ENCODE measurements around the gene SUV39H2. TPM values are rescaled to one million over a fixed set of nuclear protein-coding genes. Genes with fewer than 3 reads are reported as not detected.

Gene SUV39H2, protein sequence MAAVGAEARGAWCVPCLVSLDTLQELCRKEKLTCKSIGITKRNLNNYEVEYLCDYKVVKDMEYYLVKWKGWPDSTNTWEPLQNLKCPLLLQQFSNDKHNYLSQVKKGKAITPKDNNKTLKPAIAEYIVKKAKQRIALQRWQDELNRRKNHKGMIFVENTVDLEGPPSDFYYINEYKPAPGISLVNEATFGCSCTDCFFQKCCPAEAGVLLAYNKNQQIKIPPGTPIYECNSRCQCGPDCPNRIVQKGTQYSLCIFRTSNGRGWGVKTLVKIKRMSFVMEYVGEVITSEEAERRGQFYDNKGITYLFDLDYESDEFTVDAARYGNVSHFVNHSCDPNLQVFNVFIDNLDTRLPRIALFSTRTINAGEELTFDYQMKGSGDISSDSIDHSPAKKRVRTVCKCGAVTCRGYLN
- total RNA-seq (2014; rRNA removed; shearing (Covaris generic)) = 63.3 and 72.7 TPM in 2 replicates

DNA sequence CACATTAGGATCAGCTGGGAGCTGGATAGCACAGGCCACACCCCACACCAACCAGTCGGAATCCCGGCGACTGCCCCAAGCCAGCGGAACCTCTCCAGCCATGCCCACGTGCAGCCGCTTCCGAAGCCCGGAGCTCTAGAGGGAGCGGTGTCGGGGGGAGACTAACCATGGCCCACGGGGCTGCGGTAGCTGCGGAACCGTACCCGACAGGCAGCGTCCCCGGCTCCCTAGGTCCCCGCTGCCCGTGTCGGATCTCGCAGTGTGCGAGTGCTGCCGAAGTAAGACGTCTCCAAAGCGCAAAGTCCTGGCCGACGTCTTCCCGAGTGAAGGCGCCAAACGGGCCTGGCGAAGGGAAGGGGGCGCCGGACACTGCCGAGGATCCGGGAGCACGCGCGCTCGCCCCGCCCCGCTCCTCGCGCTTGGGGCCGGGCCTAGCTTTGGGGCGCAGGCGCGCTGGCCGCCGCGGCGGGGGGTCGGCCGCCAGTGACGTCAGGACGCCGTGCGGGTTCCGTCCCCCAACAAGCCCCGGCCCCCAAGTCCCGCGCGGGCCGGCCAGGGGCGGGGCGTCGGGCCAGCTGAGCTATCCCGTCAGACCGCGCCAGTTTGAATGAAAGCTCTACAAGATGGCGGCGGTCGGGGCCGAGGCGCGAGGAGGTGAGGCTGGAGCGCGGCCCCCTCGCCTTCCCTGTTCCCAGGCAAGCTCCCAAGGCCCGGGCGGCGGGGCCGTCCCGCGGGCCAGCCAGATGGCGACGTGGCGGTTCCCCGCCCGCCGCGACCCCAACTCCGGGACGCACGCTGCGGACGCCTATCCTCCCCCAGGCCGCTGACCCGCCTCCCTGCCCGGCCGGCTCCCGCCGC is at the start of gene SUV39H2:
TSS of gene SUV39H2 (plus strand) at position 601 of the 858 bp plus-strand sequence. CDS start at position 624, 23 bp downstream.
- H3K4me1 ChIP-seq = no peaks in the 10 kb centered on the region
- peak within 1 kb of the TSS; percentile 89 for H3K27ac ChIP-seq
- H3K9me3 ChIP-seq (replicated peaks) = no peaks in the 10 kb centered on the region
- peak within 1 kb of the TSS; percentile 90 for H3K4me3 ChIP-seq
- DNase-seq = peak; percentile 92 to 93
- H3K36me3 ChIP-seq = peaks cover 7% of the 10 kb centered on the region
- no peaks in the 10 kb centered on the region for H3K27me3 ChIP-seq

GRCh38 chr10:14833106-14833505 is 45.6 kb upstream of the SUV39H2 start:
- Histone ChIP-seq H3K27ac (no peak overlapping the region), H3K9me3 (replicated peaks) (no peaks in the 10 kb centered on the region), H3K27me3 (no peaks in the 10 kb centered on the region), H3K4me1 (no peaks in the 10 kb centered on the region), H3K4me3 (no peak overlapping the region), H3K36me3 (no peaks in the 10 kb centered on the region)
- DNase-seq = no peak

GRCh38 chr10:14836208-14836607 is 42.5 kb upstream of the SUV39H2 start:
- Histone ChIP-seq H3K9me3 (replicated peaks) (no peaks in the 10 kb centered on the region), H3K36me3 (peaks cover 12% of the 10 kb centered on the region), H3K27ac (no peak overlapping the region), H3K27me3 (no peaks in the 10 kb centered on the region), H3K4me1 (no peaks in the 10 kb centered on the region), H3K4me3 (no peak overlapping the region)
- DNase-seq = no peak

DNA sequence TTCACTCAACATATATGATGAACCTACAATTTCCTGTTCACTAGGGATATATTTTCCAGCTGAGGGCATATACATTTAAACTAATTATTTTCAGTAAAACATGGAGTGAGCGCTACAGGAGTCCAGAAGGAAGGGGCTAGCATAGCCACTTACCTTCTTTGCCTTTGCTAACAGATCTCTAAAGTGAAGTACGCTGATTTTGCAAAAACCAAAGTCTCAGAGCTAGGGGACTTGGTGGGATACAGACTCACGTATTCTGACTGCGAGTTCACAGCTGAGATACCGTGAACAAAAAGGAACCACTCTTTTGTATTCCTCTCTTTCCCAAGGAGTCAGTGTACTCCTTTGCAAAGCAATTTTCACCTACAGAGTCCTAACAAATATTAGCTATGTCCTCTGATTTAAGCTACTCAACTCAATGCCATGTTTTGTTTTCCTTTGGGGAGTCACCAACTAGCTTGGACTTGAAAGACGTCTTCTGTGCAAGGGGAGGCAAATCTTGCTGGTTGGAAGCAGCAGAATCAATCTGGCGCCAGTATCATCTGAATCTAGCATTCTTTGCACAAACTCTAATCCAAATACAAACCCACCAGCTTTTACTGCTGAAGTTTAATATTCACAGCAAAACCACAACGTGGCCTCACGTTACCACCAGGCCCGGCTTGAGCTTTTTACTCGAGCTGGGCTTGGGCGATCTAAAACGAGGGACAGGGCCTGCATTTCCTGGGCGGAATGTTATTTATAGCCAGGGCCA is 41.5 kb upstream of the SUV39H2 start:
- Histone ChIP-seq H3K4me1 (no peaks in the 10 kb centered on the region), H3K27ac (peak overlapping the region; percentile 97), H3K36me3 (peaks cover 22% of the 10 kb centered on the region), H3K9me3 (replicated peaks) (no peaks in the 10 kb centered on the region), H3K4me3 (peak overlapping the region; percentile 88), H3K27me3 (no peaks in the 10 kb centered on the region)
- DNase-seq = peak in 1 of 2 experiments; percentile 91

DNA sequence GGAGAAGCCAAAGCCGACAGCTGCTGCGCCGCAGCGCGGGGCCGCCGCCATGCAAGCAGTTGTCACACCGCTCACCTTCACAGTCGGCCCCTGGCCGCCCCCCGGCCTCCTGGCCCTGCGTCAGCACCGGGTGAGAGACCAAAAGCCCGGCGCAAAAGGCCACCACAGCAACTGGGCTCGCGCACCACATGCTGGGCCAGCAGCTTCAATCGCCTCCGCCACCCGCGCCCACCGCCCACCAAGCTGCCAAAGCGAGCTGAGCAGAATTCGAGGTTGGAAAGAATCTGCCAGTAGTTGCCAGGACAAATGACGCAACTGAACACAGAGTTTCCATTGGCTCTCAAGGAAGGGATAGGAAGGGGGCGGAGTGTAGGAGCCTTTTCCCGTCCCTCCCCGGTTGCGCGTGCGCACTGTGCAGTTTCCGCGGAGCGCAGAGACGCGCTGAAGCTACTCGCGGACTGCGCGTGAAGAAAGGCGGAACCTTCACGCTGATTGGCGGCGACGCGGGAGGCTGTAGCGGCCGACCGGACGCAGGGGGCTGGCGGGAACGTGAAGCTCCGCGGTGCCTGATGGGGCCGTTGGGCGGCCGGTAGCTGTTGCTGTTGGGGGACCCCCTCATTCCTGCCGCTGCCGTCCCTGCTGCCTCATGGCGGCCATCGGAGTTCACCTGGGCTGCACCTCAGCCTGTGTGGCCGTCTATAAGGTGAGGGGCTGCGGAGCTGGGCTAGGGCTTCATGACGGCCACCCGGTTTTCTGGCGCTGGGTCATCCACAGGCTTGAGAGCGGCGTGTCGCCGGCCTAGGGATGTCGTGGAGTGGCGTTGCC is 40.7 kb upstream of the SUV39H2 start, which contains the start of the genes CDNF, HSPA14 and MSANTD7:
TSS of gene CDNF (minus strand) at position 281 of the 825 bp plus-strand sequence. CDS start at position 190, 91 bp downstream.
TSS of gene HSPA14 (plus strand) at position 550 of the 825 bp plus-strand sequence. CDS start at position 647, 97 bp downstream.
TSS of gene MSANTD7 (plus strand) at position 550 of the 825 bp plus-strand sequence. CDS start 3,979 bp downstream, outside the sequence.
- no peaks in the 10 kb centered on the region for H3K9me3 ChIP-seq (replicated peaks)
- H3K27me3 ChIP-seq = no peaks in the 10 kb centered on the region
- H3K27ac ChIP-seq = peak within 1 kb of the TSS; percentile 97
- H3K36me3 ChIP-seq = peaks cover 30% of the 10 kb centered on the region
- DNase-seq = peak; percentile 97 to 98
- H3K4me1 ChIP-seq = no peaks in the 10 kb centered on the region
- H3K4me3 ChIP-seq = peak within 1 kb of the TSS; percentile 88

- no peaks in the 10 kb centered on the region for H3K4me1 ChIP-seq
- peak overlapping the region; percentile 88 for H3K4me3 ChIP-seq
- peak overlapping the region; percentile 97 for H3K27ac ChIP-seq
- no peaks in the 10 kb centered on the region for H3K27me3 ChIP-seq
- DNase-seq = peak; percentile 37 to 42
- H3K36me3 ChIP-seq = peaks cover 36% of the 10 kb centered on the region
- H3K9me3 ChIP-seq (replicated peaks) = no peaks in the 10 kb centered on the region
Observed at GRCh38 chr10:14838582-14839304, 39.9 kb upstream of the SUV39H2 start.

- peaks cover 40% of the 10 kb centered on the region for H3K36me3 ChIP-seq
- no peaks in the 10 kb centered on the region for H3K4me1 ChIP-seq
- H3K4me3 ChIP-seq = peak overlapping the region; percentile 88
- no peaks in the 10 kb centered on the region for H3K9me3 ChIP-seq (replicated peaks)
- DNase-seq = peak; percentile 18 to 19
- H3K27ac ChIP-seq = peak overlapping the region; percentile 97
- H3K27me3 ChIP-seq = no peaks in the 10 kb centered on the region
Observed at GRCh38 chr10:14839305-14839695, 39.4 kb upstream of the SUV39H2 start.

GRCh38 chr10:14840178-14840577 is 38.5 kb upstream of the SUV39H2 start:
- no peaks in the 10 kb centered on the region for H3K9me3 ChIP-seq (replicated peaks)
- H3K27me3 ChIP-seq = no peaks in the 10 kb centered on the region
- no peak overlapping the region for H3K27ac ChIP-seq
- no peak overlapping the region for H3K4me3 ChIP-seq
- DNase-seq = no peak
- peaks cover 45% of the 10 kb centered on the region for H3K36me3 ChIP-seq
- H3K4me1 ChIP-seq = no peaks in the 10 kb centered on the region

DNA sequence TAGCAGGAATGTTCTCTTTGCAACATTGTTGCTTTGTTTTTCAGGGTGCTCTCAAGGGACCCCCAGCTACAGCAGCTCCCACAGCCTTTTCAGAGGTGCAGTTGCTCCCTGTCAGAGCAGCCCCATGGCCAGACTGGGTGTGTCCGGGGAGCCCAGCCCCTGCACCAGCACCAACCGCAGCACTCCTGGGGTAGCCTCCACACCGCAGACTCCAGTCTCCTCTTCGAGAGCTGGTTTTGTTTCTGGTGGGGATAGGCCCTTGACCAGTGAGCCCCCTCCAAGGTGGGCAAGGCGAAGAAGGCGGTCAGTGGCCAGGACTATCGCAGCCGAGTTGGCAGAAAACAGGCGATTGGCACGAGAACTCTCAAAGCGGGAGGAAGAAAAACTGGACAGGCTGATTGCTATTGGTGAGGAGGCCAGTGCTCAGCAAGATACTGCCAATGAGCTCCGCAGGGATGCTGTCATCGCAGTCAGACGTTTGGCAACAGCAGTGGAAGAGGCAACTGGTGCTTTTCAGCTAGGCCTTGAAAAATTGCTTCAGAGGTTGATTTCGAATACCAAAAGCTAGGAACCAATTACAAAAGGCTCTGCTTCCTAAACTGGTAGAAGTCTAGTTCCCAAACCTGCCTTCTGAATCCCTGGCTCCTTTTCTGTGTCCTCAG is 35.2 kb upstream of the SUV39H2 start:
- Histone ChIP-seq H3K4me1 (no peaks in the 10 kb centered on the region), H3K27ac (no peak overlapping the region), H3K9me3 (replicated peaks) (no peaks in the 10 kb centered on the region), H3K4me3 (no peak overlapping the region), H3K36me3 (peaks cover 50% of the 10 kb centered on the region), H3K27me3 (no peaks in the 10 kb centered on the region)
- DNase-seq = no peak

DNA sequence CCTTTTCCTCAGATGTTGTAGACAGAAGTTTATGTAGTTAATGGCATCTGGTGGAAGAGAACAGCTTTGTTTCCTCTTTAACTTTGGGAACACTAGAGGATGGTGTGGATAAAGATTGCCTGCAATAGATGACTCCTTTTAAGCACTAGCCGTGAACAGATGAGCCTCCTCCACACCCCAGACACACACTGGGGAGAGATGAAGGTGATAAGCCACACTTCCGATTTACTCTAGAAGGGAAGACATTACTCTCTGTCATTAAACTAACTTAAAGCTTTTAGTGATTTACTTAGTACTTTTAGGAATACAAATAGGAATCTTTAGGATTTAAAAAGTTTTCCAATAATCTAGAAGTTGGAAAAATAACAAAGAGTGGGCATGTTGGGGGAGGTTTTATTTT is 33.7 kb upstream of the SUV39H2 start:
- Histone ChIP-seq H3K4me1 (no peaks in the 10 kb centered on the region), H3K4me3 (no peak overlapping the region), H3K36me3 (peaks cover 59% of the 10 kb centered on the region), H3K27ac (no peak overlapping the region), H3K27me3 (no peaks in the 10 kb centered on the region), H3K9me3 (replicated peaks) (no peaks in the 10 kb centered on the region)
- no peak for DNase-seq

DNA sequence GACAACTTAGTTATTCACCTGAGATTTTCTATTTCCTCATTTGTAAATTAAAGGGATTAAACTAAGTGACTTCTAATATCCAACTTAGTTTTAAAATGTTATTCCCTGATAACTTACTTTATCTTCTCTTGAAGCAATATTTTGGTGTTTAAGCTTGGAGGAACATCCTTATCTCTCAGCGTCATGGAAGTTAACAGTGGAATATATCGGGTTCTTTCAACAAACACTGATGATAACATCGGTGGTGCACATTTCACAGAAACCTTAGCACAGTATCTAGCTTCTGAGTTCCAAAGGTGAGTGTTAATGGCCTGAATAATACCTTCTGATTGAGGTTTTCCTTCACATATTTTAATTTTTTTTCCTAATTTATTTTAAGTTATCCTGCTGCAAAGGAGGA is 26.4 kb upstream of the SUV39H2 start:
- Histone ChIP-seq H3K36me3 (peaks cover 37% of the 10 kb centered on the region), H3K27ac (no peak overlapping the region), H3K27me3 (no peaks in the 10 kb centered on the region), H3K4me1 (no peaks in the 10 kb centered on the region), H3K4me3 (no peak overlapping the region), H3K9me3 (replicated peaks) (no peaks in the 10 kb centered on the region)
- no peak for DNase-seq

- peaks cover 27% of the 10 kb centered on the region for H3K36me3 ChIP-seq
- no peak overlapping the region for H3K4me3 ChIP-seq
- H3K4me1 ChIP-seq = no peaks in the 10 kb centered on the region
- no peaks in the 10 kb centered on the region for H3K27me3 ChIP-seq
- H3K27ac ChIP-seq = no peak overlapping the region
- no peaks in the 10 kb centered on the region for H3K9me3 ChIP-seq (replicated peaks)
- DNase-seq = no peak
Observed at GRCh38 chr10:14855453-14855852, 23.2 kb upstream of the SUV39H2 start.
